Fibroblast of skin of left biceps (primary cell): ENCODE data around the gene CELSR3.

Experiments used
- DNase-seq, 2 experiments: peaks; one replicate each; pipeline ENCODE4 v3.0.0-alpha.2; 2013; ENCODE audit warnings: low read depth in 2 of 2

CELSR3 gene

GRCh38 chr3:48600711-48601621 lies 61.7 kb downstream of the CELSR3 start:
- DNase-seq: no peak

- no peak for DNase-seq
Measured at GRCh38 chr3:48599509-48600285, 63.0 kb downstream of the CELSR3 start.

GRCh38 chr3:48599077-48599501 lies 63.6 kb downstream of the CELSR3 start:
- DNase-seq: no peak

- DNase-seq: peak; percentile 65 to 67
Measured at GRCh38 chr3:48598323-48599076, 64.2 kb downstream of the CELSR3 start.

- no peak for DNase-seq
Measured at GRCh38 chr3:48597408-48597800, 65.3 kb downstream of the CELSR3 start.

- no peak for DNase-seq
Measured at GRCh38 chr3:48596676-48597407, 65.8 kb downstream of the CELSR3 start.

- no peak for DNase-seq
Measured at GRCh38 chr3:48596157-48596556, 66.5 kb downstream of the CELSR3 start.

- DNase-seq: peak; percentile 19 to 30
Measured at GRCh38 chr3:48595526-48596121, 67.1 kb downstream of the CELSR3 start.

- no peak for DNase-seq
Measured at GRCh38 chr3:48595075-48595525, 67.6 kb downstream of the CELSR3 start, which contains the start of gene COL7A1. Gene COL7A1, minus strand, starts transcription at chr3:48595329. Its CDS starts 170 bp downstream, at chr3:48595159.

GRCh38 chr3:48594417-48595049 lies 68.2 kb downstream of the CELSR3 start:
- no peak for DNase-seq

- no peak for DNase-seq
Measured at GRCh38 chr3:48593337-48593736, 69.3 kb downstream of the CELSR3 start.

GRCh38 chr3:48592519-48593087 lies 70.1 kb downstream of the CELSR3 start:
- DNase-seq: no peak

- no peak for DNase-seq
Measured at GRCh38 chr3:48591886-48592518, 70.7 kb downstream of the CELSR3 start.

GRCh38 chr3:48591436-48591835 lies 71.2 kb downstream of the CELSR3 start:
- DNase-seq: no peak

- DNase-seq: no peak
Measured at GRCh38 chr3:48588230-48588629, 74.5 kb downstream of the CELSR3 start.

- no peak for DNase-seq
Measured at GRCh38 chr3:48587686-48588085, 75.0 kb downstream of the CELSR3 start.
